Epithelial cell of proximal tubule (primary cell): ENCODE measurements around the gene SUGP1. TPM values are rescaled to one million over a fixed set of nuclear protein-coding genes. Genes with fewer than 3 reads are reported as not detected.

Source experiments
- DNase-seq: peaks from one replicate; pipeline ENCODE4 v3.0.0-alpha.2; 2011; ENCODE audit warnings: low read depth
- H3K4me3 ChIP-seq: 2 replicates; pipeline ENCODE4 v1.5.1; 2011; ENCODE audit warnings: low read depth, mild to moderate bottlenecking, low read length
- CTCF ChIP-seq: conservative IDR thresholded peaks from 2 replicates; pipeline ENCODE4 v1.5.1; 2012; ENCODE audit warnings: low read depth, mild to moderate bottlenecking, low read length
- total RNA-seq: library from RNA; depleted of rRNA; stranded (reverse); fragments of >200 nt; gene quantifications from 2 replicates; pipeline ENCODE4 v1.2.3, GENCODE V29; 2015

SUGP1 gene
- total RNA-seq, 1 donor from 2014 or later: 32.2 TPM

- no peak for TF ChIP-seq CTCF
- no peak for DNase-seq
These were observed 28.0 kb upstream of the SUGP1 start for GRCh38 chr19:19348266-19348665.

DNA sequence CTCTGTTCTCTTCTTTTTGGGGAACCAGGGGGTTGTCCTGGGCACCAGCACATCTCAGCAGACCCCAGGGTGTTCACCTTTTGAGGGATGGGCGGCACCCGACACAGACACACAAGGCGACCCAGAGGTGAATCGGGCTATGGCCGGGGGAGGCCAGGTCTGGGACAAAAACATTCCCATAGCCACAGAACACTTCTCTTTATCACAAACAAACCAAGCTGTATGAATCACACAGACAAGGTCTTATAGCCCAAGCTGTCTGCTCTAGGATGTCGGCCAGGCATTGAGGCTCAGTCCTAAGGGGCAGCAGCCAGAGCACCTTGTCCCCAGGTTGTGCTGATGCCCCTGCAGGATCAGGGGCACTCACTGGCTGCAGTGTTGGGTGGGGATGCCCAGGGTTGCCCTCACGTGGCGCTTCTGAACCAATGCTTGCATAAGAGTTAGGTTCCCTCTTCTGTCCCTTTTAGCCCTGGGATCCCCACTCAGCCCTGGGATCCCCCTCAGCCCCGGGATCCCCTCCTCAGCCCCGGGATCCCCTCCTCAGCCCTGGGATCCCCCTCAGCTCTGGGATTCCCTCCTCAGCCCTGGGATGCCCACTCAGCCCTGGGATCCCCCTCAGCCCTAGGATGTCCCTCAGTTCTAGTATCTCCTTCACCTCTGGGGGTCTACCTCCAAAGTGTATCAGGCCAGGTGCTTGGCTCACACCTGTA lies 27.2 kb upstream of the SUGP1 start:
- DNase-seq: no peak
- no peak overlapping the region for H3K4me3 ChIP-seq
- TF ChIP-seq CTCF: no peak

More at GRCh38 chr19:19348266-19348665, 28.0 kb upstream of the SUGP1 start:
- no peak overlapping the region for H3K4me3 ChIP-seq

GRCh38 chr19:19345970-19346369 lies 25.7 kb upstream of the SUGP1 start:
- H3K4me3 ChIP-seq: no peak overlapping the region
- no peak for TF ChIP-seq CTCF
- DNase-seq: no peak

DNA sequence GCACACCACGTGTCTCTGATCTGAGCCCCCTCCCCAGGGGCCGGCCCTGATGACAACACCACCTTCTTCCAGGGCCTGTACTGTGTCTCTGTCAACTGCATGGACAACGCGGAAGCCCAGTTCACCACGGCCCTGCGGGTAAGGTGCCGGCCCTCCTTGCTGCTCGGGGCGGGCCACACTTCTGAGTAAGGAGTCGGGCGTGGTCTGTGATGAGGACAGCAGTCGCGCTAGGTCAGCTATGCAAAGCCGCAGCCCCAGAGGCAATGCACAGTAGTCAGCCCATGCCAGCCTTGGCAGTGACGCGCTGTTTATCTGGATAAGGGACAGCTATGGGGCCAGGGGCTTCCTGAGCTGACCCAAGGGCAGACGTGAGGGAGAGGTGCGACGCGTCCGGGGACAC lies 24.9 kb upstream of the SUGP1 start:
- no peak for DNase-seq
- TF ChIP-seq CTCF: no peak

DNA sequence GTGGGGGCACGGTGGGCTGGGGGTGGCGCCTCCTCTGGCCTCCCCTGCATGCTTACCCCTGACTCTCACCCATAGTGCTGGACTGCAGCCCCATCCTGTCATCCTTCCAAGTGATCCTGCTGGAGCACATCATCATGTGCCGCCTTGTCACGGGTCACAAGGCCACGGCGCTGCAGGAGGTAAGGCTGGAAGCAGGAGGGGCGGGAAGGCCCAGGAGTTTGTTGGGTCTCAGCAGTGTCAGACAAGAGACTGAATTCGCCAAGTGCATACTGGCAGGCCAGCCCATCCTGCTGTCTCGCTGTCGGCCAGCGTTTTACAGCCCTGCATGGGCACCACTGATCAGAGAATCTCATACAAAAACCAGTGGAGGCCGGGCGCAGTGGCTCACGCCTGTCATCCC lies 23.5 kb upstream of the SUGP1 start:
- DNase-seq: no peak
- TF ChIP-seq CTCF: no peak
- H3K4me3 ChIP-seq: no peak overlapping the region

More for the DNA sequence above, 24.9 kb upstream of the SUGP1 start:
- no peak overlapping the region for H3K4me3 ChIP-seq

GRCh38 chr19:19343016-19343362 lies 22.7 kb upstream of the SUGP1 start:
- no peak overlapping the region for H3K4me3 ChIP-seq
- DNase-seq: no peak
- no peak for TF ChIP-seq CTCF
